Spleen (tissue), 11 donors: ENCODE results near the gene NEK1. TPM values are rescaled to one million over a fixed set of nuclear protein-coding genes. Genes with fewer than 3 reads are reported as not detected.

Experiments used
- DNase-seq: peaks from one replicate; pipeline ENCODE4 v3.0.0-alpha.2; 2020
- H3K27ac ChIP-seq, 8 donors: fragments of 200-600 bp; sonication (generic) in 7 of 8; 1 replicate in 4 of 8; 2 replicates in 4 of 8; pipeline versions ENCODE4 v1.5.0 to v1.8.0; 2016 to 2021; ENCODE audit warnings: inconsistent platforms in 4 of 8, mild to moderate bottlenecking in 4 of 8, moderate library complexity in 1 of 8
- H3K27me3 ChIP-seq, 7 donors: fragments of 200-600 bp; sonication (generic) in 6 of 7; replicated peaks in 1 of 7; 1 replicate in 4 of 7; 2 replicates in 3 of 7; pipeline versions ENCODE4 v1.5.0 to v1.8.0; 2016 to 2021; ENCODE audit warnings: inconsistent platforms in 3 of 7, mild to moderate bottlenecking in 1 of 7
- H3K36me3 ChIP-seq, 6 donors: fragments of 200-600 bp; sonication (generic) in 5 of 6; 1 replicate in 4 of 6; 2 replicates in 2 of 6; pipeline versions ENCODE4 v1.5.0 to v1.8.0; 2016 to 2021; ENCODE audit warnings: inconsistent platforms in 2 of 6
- H3K4me1 ChIP-seq, 6 donors: fragments of 200-600 bp; sonication (generic) in 5 of 6; 1 replicate in 3 of 6; 2 replicates in 3 of 6; pipeline versions ENCODE4 v1.5.0 to v1.8.0; 2016 to 2021; ENCODE audit warnings: inconsistent platforms in 3 of 6
- H3K4me3 ChIP-seq, 8 donors: fragments of 200-600 bp; sonication (generic) in 7 of 8; 1 replicate in 4 of 8; 2 replicates in 4 of 8; pipeline versions ENCODE4 v1.5.0 to v1.8.0; 2016 to 2021; ENCODE audit warnings: inconsistent platforms in 4 of 8, mild to moderate bottlenecking in 4 of 8, moderate library complexity in 2 of 8
- H3K9me3 ChIP-seq, 8 donors: fragments of 200-600 bp; sonication (generic) in 7 of 8; 1 replicate in 4 of 8; 2 replicates in 4 of 8; pipeline versions ENCODE4 v1.5.0 to v1.8.0; 2016 to 2021; ENCODE audit warnings: inconsistent platforms in 4 of 8
- CTCF ChIP-seq, 11 experiments: fragments of 200-600 bp in 7 of 11; fragments of 450-650 bp in 4 of 11; sonication (generic) in 4 of 11; IDR thresholded peaks in 8 of 11; conservative IDR thresholded peaks in 3 of 11; 1 replicate in 7 of 11; 2 replicates in 4 of 11; pipeline versions ENCODE4 v1.4.0 to v1.8.0; 2016 to 2021; ENCODE audit warnings: antibody characterized with exemption in 11 of 11, inconsistent platforms in 4 of 11, mild to moderate bottlenecking in 1 of 11
- POLR2A ChIP-seq, 3 donors: fragments of 450-650 bp; IDR thresholded peaks; one replicate each; pipeline ENCODE4 v1.5.1; 2017; ENCODE audit warnings: antibody characterized with exemption in 3 of 3, mild to moderate bottlenecking in 1 of 3
- POLR2AphosphoS5 ChIP-seq, 3 donors: sonication (generic); formaldehyde crosslinking; IDR thresholded peaks; one replicate each; pipeline ENCODE4 v1.5.1; 2017; ENCODE audit warnings: antibody characterized with exemption in 3 of 3
- WGBS, 5 donors: extraction: QIAGEN DNeasy Blood & Tissue Kit in 3 of 5; methylation state at CpG; one replicate each; pipeline versions ENCODE4 v1.1.5 to v1.1.7; 2013 to 2018; 5-methylcytosine and 5-hydroxymethylcytosine counted together
- intact Hi-C: fragments of 100-400 bp; cut with DNase I; formaldehyde crosslinking; loops from one replicate; pipeline ENCODE4 v1.15.0; 2023; ENCODE audit warnings: low total_unique reads
- polyA plus RNA-seq, 3 donors: library from polyadenylated mRNA; stranded (reverse); fragments of 200-250 nt; gene quantifications; one replicate each; pipeline ENCODE4 v1.2.1, GENCODE V29; 2013
- total RNA-seq, 7 donors: library from RNA; depleted of rRNA in 3 of 7; stranded (reverse); fragments of >200 nt in 3 of 7; fragmentation: NEBNext Ultra II Directional in 4 of 7; extraction: Animal tissue kit (Norgen Biotek cat#: 25700) in 4 of 7; gene quantifications; one replicate each; pipeline versions ENCODE4 v1.1.0 to v1.2.1, GENCODE V29; 2016 to 2021
- donor health status: healthy with polysubstance abuse.
- donor health status: DM: no; HTN: no; CAD: no; lungs with moderate emphysema.
- donor health status: DM: no; HTN: no; CAD: no.
- donor health status: Bipolar disorder and iron deficiency.
- donor health status: healthy.
- donor health status: DM: no; HTN: no; CAD: no.
- donor health status: DM: yes; HTN: yes; CAD: no.

Gene NEK1
- total and polyA plus RNA-seq, 10 donors = 3.0 to 20.0 (median 11.1) TPM

- intact Hi-C loops = no loop called here
- peaks cover 0 to 59% (median 7%) of the 10 kb centered on the region in 6 donors for H3K36me3 ChIP-seq
- peaks cover 0 to 5% (median 0%) of the 10 kb centered on the region in 6 donors for H3K4me1 ChIP-seq
- H3K27ac ChIP-seq = no peak overlapping the region
- DNase-seq = no peak
- H3K4me3 ChIP-seq = no peak overlapping the region
- TF ChIP-seq POLR2AphosphoS5 (IDR thresholded peaks at IDR 0.05) (no peak), CTCF (IDR thresholded peaks at IDR 0.05 in 8 of 11, conservative IDR thresholded peaks at IDR 0.05 in 3 of 11) (no peak), POLR2A (IDR thresholded peaks at IDR 0.05) (no peak)
- H3K9me3 ChIP-seq = no peaks in the 10 kb centered on the region
- WGBS, 5 donors = 92 to 100% (median 98%) methylated on average over 1 of the region's 1 CpG
- H3K27me3 ChIP-seq = no peaks in the 10 kb centered on the region
These were observed 33.2 kb upstream of the NEK1 start for GRCh38 chr4:169645627-169646026.

DNA sequence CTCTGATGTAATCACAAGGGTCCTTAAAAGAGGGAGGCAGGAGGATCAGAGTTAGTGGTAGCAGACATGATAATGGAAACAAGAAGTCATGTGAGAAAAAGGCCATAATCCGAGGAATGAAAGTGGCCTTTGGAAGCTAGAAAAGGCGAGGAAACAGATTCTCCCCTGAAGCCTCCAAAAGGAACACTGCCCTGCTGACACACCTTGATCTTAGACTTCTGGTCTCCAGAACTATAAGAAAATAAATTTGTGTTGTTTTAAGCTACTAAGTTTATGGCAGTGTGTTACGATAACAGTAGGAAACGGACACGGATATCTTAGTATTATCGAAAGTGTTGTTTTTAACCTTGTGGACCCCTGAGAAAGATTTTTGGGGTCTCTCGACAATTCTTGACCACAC is 32.4 kb upstream of the NEK1 start:
- Histone ChIP-seq H3K9me3 (no peaks in the 10 kb centered on the region), H3K27ac (no peak overlapping the region), H3K36me3 (peaks cover 0 to 68% (median 7%) of the 10 kb centered on the region in 6 donors), H3K4me3 (no peak overlapping the region), H3K27me3 (no peaks in the 10 kb centered on the region), H3K4me1 (peaks cover 0 to under 1% (median 0%) of the 10 kb centered on the region in 6 donors)
- intact Hi-C loops = no loop called here
- WGBS, 5 donors = 96 to 99% (median 97%) methylated on average over 7 of the region's 7 CpGs
- no peak for DNase-seq
- no peak for TF ChIP-seq POLR2A (IDR thresholded peaks at IDR 0.05)
- TF ChIP-seq CTCF (IDR thresholded peaks at IDR 0.05 in 8 of 11, conservative IDR thresholded peaks at IDR 0.05 in 3 of 11) = no peak

DNA sequence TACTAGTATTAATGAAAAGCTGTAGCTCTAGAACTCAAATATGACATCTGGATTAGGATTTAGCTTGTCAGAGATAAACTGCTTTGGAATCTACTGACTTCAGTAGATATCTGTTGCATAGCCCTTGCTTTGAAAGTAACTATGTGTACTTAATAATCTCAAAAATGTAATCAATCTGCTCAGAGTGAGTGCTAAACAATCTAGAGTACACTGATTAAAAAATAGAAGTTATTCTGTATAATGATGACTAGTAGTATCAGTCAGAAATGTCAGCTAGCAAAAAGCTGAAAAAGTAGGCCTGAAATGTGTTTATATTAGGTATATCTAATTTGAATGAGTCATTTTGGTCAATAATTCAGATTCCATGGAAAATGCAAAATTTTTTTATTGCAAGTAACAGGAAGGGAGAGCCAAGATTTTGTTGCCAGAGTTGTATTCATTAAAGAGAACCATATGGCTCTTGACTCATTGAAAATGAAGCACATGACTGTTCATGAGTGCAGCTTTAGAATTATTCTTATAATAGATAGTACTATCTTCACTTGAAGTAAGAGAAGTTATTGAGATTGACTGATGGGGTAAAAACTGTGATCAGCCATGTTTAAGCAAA is 28.0 kb upstream of the NEK1 start:
- intact Hi-C loops = no loop called here
- Histone ChIP-seq H3K36me3 (peaks cover 0 to 96% (median 21%) of the 10 kb centered on the region in 6 donors), H3K27me3 (no peaks in the 10 kb centered on the region), H3K4me1 (peaks cover 0 to 4% (median 0%) of the 10 kb centered on the region in 6 donors), H3K27ac (no peak overlapping the region), H3K9me3 (no peaks in the 10 kb centered on the region), H3K4me3 (no peak overlapping the region)
- no peak for DNase-seq
- TF ChIP-seq POLR2AphosphoS5 (IDR thresholded peaks at IDR 0.05) (no peak), POLR2A (IDR thresholded peaks at IDR 0.05) (no peak)

- H3K36me3 ChIP-seq = peaks cover 0 to 44% (median 15%) of the 10 kb centered on the region in 6 donors
- no peak for TF ChIP-seq POLR2A (IDR thresholded peaks at IDR 0.05)
- no peak for TF ChIP-seq POLR2AphosphoS5 (IDR thresholded peaks at IDR 0.05)
- TF ChIP-seq CTCF (IDR thresholded peaks at IDR 0.05 in 8 of 11, conservative IDR thresholded peaks at IDR 0.05 in 3 of 11) = no peak
- no peak overlapping the region for H3K27ac ChIP-seq
- no peaks in the 10 kb centered on the region for H3K9me3 ChIP-seq
- no peak overlapping the region for H3K4me3 ChIP-seq
- DNase-seq = no peak
- peaks cover 0 to 15% (median 2%) of the 10 kb centered on the region in 6 donors for H3K4me1 ChIP-seq
- no peaks in the 10 kb centered on the region for H3K27me3 ChIP-seq
- intact Hi-C loops = no loop called here
- 93 to 98% (median 96%) methylated on average over 1 of the region's 1 CpG for WGBS, 5 donors
These were observed 22.6 kb upstream of the NEK1 start for GRCh38 chr4:169634975-169635374.
